Mucosa of stomach (tissue), 1 donor: Measurements from ENCODE around the gene GGTLC1.
"Not testable (repeated sequence)": the region's sequence is repeated elsewhere in the genome, so short reads cannot be mapped to it uniquely, and the experiment has no call there.

Experiments used
- H3K27me3 ChIP-seq: one replicate; pipeline ENCODE4 v1.7.0; 2013; ENCODE audit warnings: mild to moderate bottlenecking, low read length; ENCODE audit not compliant: control insufficient read depth, insufficient read depth
- H3K36me3 ChIP-seq: one replicate; pipeline ENCODE4 v1.7.0; 2013; ENCODE audit warnings: low read length; ENCODE audit not compliant: control insufficient read depth, insufficient read depth
- H3K4me1 ChIP-seq: one replicate; pipeline ENCODE4 v1.7.0; 2013; ENCODE audit warnings: mild to moderate bottlenecking, low read length; ENCODE audit not compliant: control insufficient read depth, insufficient read depth
- H3K4me3 ChIP-seq: one replicate; pipeline ENCODE4 v1.7.0; 2013; ENCODE audit warnings: low read length
- H3K9ac ChIP-seq: one replicate; pipeline ENCODE4 v1.7.0; 2013; ENCODE audit warnings: mild to moderate bottlenecking, low read length, moderate library complexity
- H3K9me3 ChIP-seq: one replicate; pipeline ENCODE4 v1.7.0; 2013; ENCODE audit warnings: mild to moderate bottlenecking, low read length, moderate library complexity; ENCODE audit not compliant: control insufficient read depth
- donor health status: Pancreatic carcinoma.

Gene GGTLC1

DNA sequence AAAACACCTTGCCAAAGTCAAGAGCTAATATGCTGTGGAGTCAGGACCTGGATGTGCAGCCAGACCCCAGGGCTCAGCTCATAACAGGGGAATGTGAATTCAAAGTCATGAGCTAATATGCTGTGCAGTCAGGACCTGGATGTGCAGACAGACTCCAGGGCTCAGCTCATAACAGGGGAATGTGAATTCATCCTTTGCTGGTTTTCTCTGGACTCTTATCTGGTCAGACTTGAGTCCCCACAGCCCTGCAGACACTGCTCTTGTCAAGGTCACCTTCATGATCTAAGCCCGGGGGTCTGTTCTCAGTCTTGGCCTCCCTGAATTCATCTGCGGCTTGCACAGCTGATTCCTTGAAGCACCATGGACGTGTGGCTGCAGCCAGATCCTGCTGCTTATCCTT, 19.2 kb upstream of the GGTLC1 start:
- Histone ChIP-seq H3K9me3 (no peaks in the 10 kb centered on the region), H3K4me1 (no peaks in the 10 kb centered on the region), H3K4me3 (no peak overlapping the region)

GRCh38 chr20:24007073-24007595, 18.6 kb upstream of the GGTLC1 start:
- Histone ChIP-seq H3K27me3 (no peaks in the 10 kb centered on the region), H3K9me3 (no peaks in the 10 kb centered on the region), H3K4me1 (no peaks in the 10 kb centered on the region), H3K4me3 (no peak overlapping the region), H3K36me3 (no peaks in the 10 kb centered on the region), H3K9ac (no peak overlapping the region)

More for the DNA sequence above, 19.2 kb upstream of the GGTLC1 start:
- Histone ChIP-seq H3K9ac (no peak overlapping the region), H3K27me3 (no peaks in the 10 kb centered on the region), H3K36me3 (no peaks in the 10 kb centered on the region)

DNA sequence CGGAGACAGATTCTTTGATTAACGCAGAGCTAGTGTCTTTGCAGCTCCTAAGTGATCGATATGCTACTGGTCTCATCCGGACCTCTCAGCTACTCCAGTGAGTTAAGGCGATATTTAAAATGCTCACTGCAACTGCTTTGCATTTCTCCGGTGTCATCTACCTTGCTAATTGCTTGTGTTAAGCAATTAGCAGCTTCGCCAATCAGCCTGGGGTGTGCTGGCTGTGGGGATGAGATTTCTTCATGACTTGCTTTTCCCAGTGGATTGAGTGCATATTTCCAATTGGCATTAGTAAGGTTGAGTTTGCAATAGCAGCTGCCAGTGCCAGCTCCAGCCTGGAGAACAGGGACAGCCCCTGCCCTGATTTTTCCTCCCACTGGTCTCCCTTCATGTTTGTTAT, 18.0 kb upstream of the GGTLC1 start:
- no peak overlapping the region for H3K4me3 ChIP-seq
- H3K36me3 ChIP-seq: no peaks in the 10 kb centered on the region
- H3K4me1 ChIP-seq: no peaks in the 10 kb centered on the region

DNA sequence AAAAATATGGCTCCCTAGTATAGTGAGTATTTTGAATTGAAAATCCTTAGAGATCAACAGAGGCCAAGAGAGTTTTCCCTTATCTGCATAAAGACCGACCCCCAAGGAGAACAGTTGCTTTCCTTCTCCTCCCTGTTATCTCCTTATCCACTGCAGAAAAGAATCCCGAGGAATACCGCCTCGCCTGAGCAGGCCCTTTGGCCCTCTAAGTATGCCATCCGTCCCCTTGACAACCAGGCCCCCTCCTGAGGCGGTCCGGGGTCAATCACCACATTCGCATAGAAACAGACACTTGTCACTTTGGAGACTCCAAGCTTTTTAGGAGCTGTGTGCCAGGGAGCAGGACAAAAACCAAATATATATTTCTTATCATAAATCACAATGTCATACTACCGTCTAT, 15.9 kb upstream of the GGTLC1 start:
- no peaks in the 10 kb centered on the region for H3K9me3 ChIP-seq
- H3K4me1 ChIP-seq: no peaks in the 10 kb centered on the region

More for the DNA sequence above, 18.0 kb upstream of the GGTLC1 start:
- Histone ChIP-seq H3K9ac (no peak overlapping the region), H3K9me3 (no peaks in the 10 kb centered on the region), H3K27me3 (no peaks in the 10 kb centered on the region)

DNA sequence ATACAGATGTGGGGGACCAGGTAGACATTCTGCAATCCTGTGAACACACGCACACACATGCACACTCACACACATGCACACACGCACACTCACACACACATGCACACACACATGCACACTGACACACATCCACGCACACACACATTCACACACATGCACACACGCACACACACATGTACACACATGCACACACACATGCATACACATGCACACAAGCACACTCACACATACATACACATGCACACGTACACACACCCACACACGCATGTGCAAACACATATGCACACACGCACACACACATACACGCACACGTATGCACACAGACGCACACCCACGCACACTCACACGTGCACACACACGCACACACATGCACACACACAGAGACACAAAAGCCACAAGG, 14.3 kb upstream of the GGTLC1 start:
- H3K9me3 ChIP-seq: no peaks in the 10 kb centered on the region
- H3K36me3 ChIP-seq: no peaks in the 10 kb centered on the region

More for the DNA sequence above, 15.9 kb upstream of the GGTLC1 start:
- H3K27me3 ChIP-seq: no peaks in the 10 kb centered on the region
- H3K4me3 ChIP-seq: no peak overlapping the region
- H3K36me3 ChIP-seq: no peaks in the 10 kb centered on the region
- H3K9ac ChIP-seq: no peak overlapping the region

DNA sequence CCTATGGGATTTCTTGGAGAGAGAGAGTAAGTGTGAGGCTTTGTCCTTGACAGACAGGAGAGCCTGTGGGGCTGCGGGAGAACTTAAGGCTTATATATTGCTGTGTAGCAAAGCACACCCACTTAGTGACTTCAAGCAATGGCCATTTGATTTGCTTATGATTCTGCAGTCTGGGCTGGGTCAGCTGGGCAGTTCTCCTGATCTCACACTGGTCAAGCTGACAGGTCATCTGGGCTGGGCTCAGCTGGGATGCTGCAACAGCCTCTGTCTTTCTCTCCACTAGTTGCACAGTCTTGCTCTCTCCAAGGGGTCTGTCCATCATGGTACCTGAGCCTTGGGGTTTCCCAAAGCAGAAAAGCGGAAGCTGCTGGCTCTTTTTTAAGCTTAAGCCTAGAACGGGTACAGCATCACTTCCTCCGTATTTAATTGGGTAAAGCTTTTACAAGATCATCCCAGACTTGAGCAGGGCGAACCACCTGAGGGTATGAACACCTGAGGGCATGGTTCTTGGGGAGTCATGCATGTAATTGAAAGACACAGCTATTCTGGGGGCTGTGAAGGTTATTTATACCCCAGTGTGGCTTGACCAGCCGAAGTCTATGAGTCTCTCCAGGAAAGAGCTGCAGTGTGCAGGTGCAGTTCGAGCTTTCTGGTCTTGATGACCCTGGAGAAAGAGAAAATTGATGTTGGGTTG, 13.3 kb upstream of the GGTLC1 start:
- H3K9ac ChIP-seq: no peak overlapping the region
- H3K9me3 ChIP-seq: no peaks in the 10 kb centered on the region
- H3K4me3 ChIP-seq: no peak overlapping the region
- no peaks in the 10 kb centered on the region for H3K27me3 ChIP-seq
- H3K4me1 ChIP-seq: no peaks in the 10 kb centered on the region
- no peaks in the 10 kb centered on the region for H3K36me3 ChIP-seq

More for the DNA sequence above, 14.3 kb upstream of the GGTLC1 start:
- Histone ChIP-seq H3K4me1 (no peaks in the 10 kb centered on the region), H3K27me3 (no peaks in the 10 kb centered on the region), H3K4me3 (no peak overlapping the region), H3K9ac (no peak overlapping the region)

DNA sequence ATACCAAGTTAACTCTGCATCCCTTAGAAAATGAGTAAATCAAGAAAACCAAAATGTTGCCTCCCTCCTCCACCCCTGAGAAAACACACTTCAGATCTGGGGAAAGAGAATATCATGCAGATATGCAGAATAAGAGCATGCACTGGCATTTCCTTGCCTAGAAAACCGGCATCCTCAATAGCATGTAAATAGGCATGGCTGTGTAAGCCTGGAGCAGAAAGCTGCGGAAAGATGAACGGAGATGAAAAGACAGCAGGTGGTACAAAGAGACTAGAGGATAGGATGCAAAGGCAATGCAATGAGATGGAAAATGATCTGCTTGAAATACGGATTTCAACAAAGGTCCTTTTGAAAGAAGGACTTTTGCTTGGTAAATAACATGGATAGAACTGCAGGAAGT, 10.3 kb upstream of the GGTLC1 start:
- Histone ChIP-seq H3K4me3 (no peak overlapping the region), H3K36me3 (no peaks in the 10 kb centered on the region), H3K9ac (no peak overlapping the region)

GRCh38 chr20:23998392-23998791, 9.8 kb upstream of the GGTLC1 start:
- H3K4me3 ChIP-seq: no peak overlapping the region
- no peaks in the 10 kb centered on the region for H3K36me3 ChIP-seq
- H3K27me3 ChIP-seq: no peaks in the 10 kb centered on the region
- H3K9me3 ChIP-seq: no peaks in the 10 kb centered on the region
- H3K9ac ChIP-seq: no peak overlapping the region
- no peaks in the 10 kb centered on the region for H3K4me1 ChIP-seq

More for the DNA sequence above, 10.3 kb upstream of the GGTLC1 start:
- Histone ChIP-seq H3K27me3 (no peaks in the 10 kb centered on the region), H3K4me1 (no peaks in the 10 kb centered on the region), H3K9me3 (no peaks in the 10 kb centered on the region)

DNA sequence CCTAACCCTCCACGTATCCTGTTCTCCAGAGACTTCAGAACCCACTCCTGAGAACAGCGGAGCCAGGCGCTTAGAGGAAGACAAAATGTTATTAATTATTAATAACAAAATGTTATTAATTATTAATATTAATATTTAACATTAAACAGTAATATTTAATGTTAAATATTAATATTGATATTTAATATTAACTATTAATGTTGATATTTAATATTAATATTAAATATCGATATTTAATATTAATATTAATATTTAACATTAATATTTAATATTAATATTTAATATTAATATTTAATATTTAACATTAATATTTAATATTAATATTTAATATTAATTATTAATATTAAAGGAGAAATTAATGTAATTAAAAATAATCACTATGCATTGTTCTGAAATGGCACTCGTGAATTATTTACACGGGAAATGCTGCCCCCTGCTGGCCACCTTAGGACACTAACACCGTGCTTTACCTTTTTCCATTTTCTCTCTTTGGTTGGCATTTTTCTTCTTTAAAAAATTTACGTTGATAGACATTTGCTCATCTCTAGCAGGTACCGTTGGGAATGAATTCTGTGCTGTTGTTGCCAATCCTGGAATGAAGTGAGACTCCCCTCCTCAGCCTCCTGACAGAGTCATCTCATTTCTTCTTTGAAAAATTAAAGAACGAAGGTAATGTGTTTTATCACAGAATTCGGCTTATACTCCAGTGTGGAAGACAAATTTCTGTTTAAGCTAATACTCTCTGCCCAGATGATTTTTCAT, 7.5 kb upstream of the GGTLC1 start:
- no peaks in the 10 kb centered on the region for H3K27me3 ChIP-seq
- no peak overlapping the region for H3K9ac ChIP-seq
- H3K4me3 ChIP-seq: no peak overlapping the region
- H3K4me1 ChIP-seq: no peaks in the 10 kb centered on the region
- H3K36me3 ChIP-seq: no peaks in the 10 kb centered on the region
- H3K9me3 ChIP-seq: no peaks in the 10 kb centered on the region

GRCh38 chr20:23995291-23995690, 6.7 kb upstream of the GGTLC1 start:
- H3K27me3 ChIP-seq, H3K4me3 ChIP-seq, H3K4me1 ChIP-seq, H3K9me3 ChIP-seq, H3K9ac ChIP-seq, H3K36me3 ChIP-seq: not testable (repeated sequence)

GRCh38 chr20:23994001-23994633, 5.5 kb upstream of the GGTLC1 start:
- not testable (repeated sequence) for H3K4me1 ChIP-seq, H3K36me3 ChIP-seq, H3K27me3 ChIP-seq, H3K9me3 ChIP-seq, H3K4me3 ChIP-seq, H3K9ac ChIP-seq

- H3K4me1 ChIP-seq, H3K36me3 ChIP-seq, H3K4me3 ChIP-seq, H3K9me3 ChIP-seq, H3K9ac ChIP-seq, H3K27me3 ChIP-seq: not testable (repeated sequence)
These were observed 4.9 kb upstream of the GGTLC1 start for GRCh38 chr20:23993440-23993839.
